ENCODE measurements around the gene SERTAD2. TPM values are rescaled to one million over a fixed set of nuclear protein-coding genes. Genes with fewer than 3 reads are reported as not detected.

The SERTAD2 gene
- total RNA-seq, 1 donor from 2014 or later: 42.2 TPM

DNA sequence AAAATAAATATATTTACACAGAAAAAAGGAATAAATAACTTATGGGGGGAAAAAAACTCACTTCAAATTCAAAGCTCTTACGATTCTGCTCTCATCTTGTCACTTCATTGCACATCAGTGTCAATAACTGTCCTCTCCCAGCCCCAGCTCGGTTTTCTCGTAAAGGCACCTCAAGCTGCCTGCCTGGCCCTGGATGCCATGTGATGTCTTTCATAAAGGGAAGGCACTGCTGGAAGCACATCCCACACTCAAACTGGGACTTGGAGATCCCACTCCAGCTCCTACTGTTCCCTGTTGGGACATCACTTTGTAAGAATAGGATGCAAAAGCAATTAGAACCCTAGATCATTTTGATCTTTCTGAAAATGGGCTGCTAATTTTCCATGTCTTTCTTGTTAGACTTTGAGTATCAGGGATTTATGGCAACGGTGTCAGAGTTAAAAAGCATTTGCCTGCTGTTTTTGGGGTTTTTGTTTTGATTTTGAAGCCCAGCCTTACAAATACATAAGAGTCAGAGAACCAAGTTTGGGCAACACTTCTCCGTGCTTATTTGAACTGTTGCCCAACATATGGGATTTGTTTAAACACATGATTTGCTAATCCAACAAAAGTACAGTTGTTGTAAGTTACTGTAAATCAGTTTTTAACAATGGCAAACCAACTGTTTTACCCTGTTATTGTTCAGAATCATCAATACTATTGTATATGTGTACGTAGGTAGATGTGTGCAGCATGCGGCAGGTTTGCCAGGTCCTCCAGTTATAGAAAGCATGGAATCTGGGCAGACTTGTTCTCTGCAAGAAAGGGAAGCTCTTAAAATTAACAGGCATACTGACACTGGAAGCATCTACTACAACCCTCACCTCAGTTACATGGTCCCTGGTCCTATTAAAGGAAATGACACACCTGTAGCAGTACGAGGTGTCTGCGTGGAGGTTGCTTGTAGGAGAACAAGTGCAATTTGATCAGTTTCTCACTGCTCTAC lies 20.6 kb downstream of the SERTAD2 start:
- no peaks in the 10 kb centered on the region for H3K27me3 Mint-ChIP-seq (ENCODE audit: low read depth, unreplicated experiment)
- Histone ChIP-seq H2AFZ (ENCODE audit: low read depth, low read length) (no peak overlapping the region), H3K27ac (ENCODE audit: low read depth, low read length) (no peak overlapping the region), H3K4me2 (ENCODE audit: low read length) (no peak overlapping the region), H3K4me3 (ENCODE audit: insufficient read depth, low read depth, low read length) (no peak overlapping the region), H3K9me3 (ENCODE audit: insufficient read depth, low read depth, low read length) (no peaks in the 10 kb centered on the region), H4K20me1 (ENCODE audit: insufficient read depth, low read length) (peaks cover 82% of the 10 kb centered on the region), H3K4me1 (ENCODE audit: insufficient read depth, low read length) (peaks cover 4% of the 10 kb centered on the region), H3K79me2 (ENCODE audit: insufficient read depth, low read length) (peaks cover 48% of the 10 kb centered on the region), H3K9ac (ENCODE audit: low read length) (no peak overlapping the region), H3K36me3 (ENCODE audit: insufficient read depth, low read length) (peaks cover 30% of the 10 kb centered on the region), H3K27me3 (ENCODE audit: insufficient read depth, low read length) (no peaks in the 10 kb centered on the region)
- no peaks in the 10 kb centered on the region for H3K9me3 Mint-ChIP-seq (ENCODE audit: unreplicated experiment)
- DNase-seq (ENCODE audit: low read depth): no peak
- H3K4me1 Mint-ChIP-seq (ENCODE audit: low read depth, unreplicated experiment): peaks cover 17% of the 10 kb centered on the region
- peaks cover 27% of the 10 kb centered on the region for H3K36me3 Mint-ChIP-seq (ENCODE audit: low read depth, unreplicated experiment)
- no peak overlapping the region for H3K4me3 Mint-ChIP-seq (ENCODE audit: unreplicated experiment)
- H3K27ac Mint-ChIP-seq (ENCODE audit: unreplicated experiment): no peak overlapping the region
- FAIRE-seq: no peak
- TF ChIP-seq, protein P1, sequence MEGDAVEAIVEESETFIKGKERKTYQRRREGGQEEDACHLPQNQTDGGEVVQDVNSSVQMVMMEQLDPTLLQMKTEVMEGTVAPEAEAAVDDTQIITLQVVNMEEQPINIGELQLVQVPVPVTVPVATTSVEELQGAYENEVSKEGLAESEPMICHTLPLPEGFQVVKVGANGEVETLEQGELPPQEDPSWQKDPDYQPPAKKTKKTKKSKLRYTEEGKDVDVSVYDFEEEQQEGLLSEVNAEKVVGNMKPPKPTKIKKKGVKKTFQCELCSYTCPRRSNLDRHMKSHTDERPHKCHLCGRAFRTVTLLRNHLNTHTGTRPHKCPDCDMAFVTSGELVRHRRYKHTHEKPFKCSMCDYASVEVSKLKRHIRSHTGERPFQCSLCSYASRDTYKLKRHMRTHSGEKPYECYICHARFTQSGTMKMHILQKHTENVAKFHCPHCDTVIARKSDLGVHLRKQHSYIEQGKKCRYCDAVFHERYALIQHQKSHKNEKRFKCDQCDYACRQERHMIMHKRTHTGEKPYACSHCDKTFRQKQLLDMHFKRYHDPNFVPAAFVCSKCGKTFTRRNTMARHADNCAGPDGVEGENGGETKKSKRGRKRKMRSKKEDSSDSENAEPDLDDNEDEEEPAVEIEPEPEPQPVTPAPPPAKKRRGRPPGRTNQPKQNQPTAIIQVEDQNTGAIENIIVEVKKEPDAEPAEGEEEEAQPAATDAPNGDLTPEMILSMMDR (IDR thresholded peaks at IDR 0.05; ENCODE audit: insufficient read depth, low read depth, low read length): no peak
- TF ChIP-seq EZH2 (IDR thresholded peaks at IDR 0.05; ENCODE audit: insufficient read depth, low read length): no peak

- no peaks in the 10 kb centered on the region for H3K27me3 Mint-ChIP-seq (ENCODE audit: low read depth, unreplicated experiment)
- no peak overlapping the region for H3K4me2 ChIP-seq (ENCODE audit: low read length)
- no peaks in the 10 kb centered on the region for H3K9me3 Mint-ChIP-seq (ENCODE audit: unreplicated experiment)
- H4K20me1 ChIP-seq (ENCODE audit: insufficient read depth, low read length): peaks cover 69% of the 10 kb centered on the region
- H3K27ac ChIP-seq (ENCODE audit: low read depth, low read length): no peak overlapping the region
- no peak overlapping the region for H3K9ac ChIP-seq (ENCODE audit: low read length)
- H2AFZ ChIP-seq (ENCODE audit: low read depth, low read length): no peak overlapping the region
- peaks cover 24% of the 10 kb centered on the region for H3K36me3 Mint-ChIP-seq (ENCODE audit: low read depth, unreplicated experiment)
- H3K79me2 ChIP-seq (ENCODE audit: insufficient read depth, low read length): peaks cover 35% of the 10 kb centered on the region
- FAIRE-seq (no peak), DNase-seq (ENCODE audit: low read depth) (no peak)
- no peaks in the 10 kb centered on the region for H3K9me3 ChIP-seq (ENCODE audit: insufficient read depth, low read depth, low read length)
- H3K27me3 ChIP-seq (ENCODE audit: insufficient read depth, low read length): no peaks in the 10 kb centered on the region
- no peak overlapping the region for H3K4me3 ChIP-seq (ENCODE audit: insufficient read depth, low read depth, low read length)
- no peak overlapping the region for H3K27ac Mint-ChIP-seq (ENCODE audit: unreplicated experiment)
- H3K4me1 ChIP-seq (ENCODE audit: insufficient read depth, low read length): no peaks in the 10 kb centered on the region
- TF ChIP-seq, protein P1 (IDR thresholded peaks at IDR 0.05; ENCODE audit: insufficient read depth, low read depth, low read length): no peak
- TF ChIP-seq EZH2 (IDR thresholded peaks at IDR 0.05; ENCODE audit: insufficient read depth, low read length): no peak
- peaks cover 4% of the 10 kb centered on the region for H3K4me1 Mint-ChIP-seq (ENCODE audit: low read depth, unreplicated experiment)
- H3K36me3 ChIP-seq (ENCODE audit: insufficient read depth, low read length): peaks cover 30% of the 10 kb centered on the region
- no peak overlapping the region for H3K4me3 Mint-ChIP-seq (ENCODE audit: unreplicated experiment)
These were observed 21.9 kb downstream of the SERTAD2 start for GRCh38 chr2:64631771-64632170.

DNA sequence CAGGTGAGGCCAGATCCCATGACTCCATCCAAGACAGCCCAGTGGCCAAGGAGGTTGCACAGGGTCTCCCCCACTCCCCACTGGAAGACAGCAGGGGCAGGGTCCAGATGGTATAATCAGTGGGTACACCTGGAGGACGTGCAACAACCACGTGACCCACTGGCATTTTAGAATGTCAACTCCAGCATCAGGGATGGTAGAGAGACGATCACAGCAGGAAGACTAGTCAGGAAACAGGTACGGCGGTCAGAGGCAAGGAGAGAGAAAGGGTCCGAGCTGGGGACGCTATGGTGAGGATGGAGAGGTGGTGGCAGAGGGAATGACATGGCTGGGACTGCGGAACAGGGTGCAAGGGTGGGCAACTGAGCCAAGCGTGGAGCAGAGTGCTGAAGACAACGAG lies 23.0 kb downstream of the SERTAD2 start:
- no peak for FAIRE-seq
- TF ChIP-seq, protein P1 (IDR thresholded peaks at IDR 0.05; ENCODE audit: insufficient read depth, low read depth, low read length): no peak
- TF ChIP-seq EZH2 (IDR thresholded peaks at IDR 0.05; ENCODE audit: insufficient read depth, low read length): no peak
- no peak overlapping the region for H3K27ac ChIP-seq (ENCODE audit: low read depth, low read length)
- H3K4me2 ChIP-seq (ENCODE audit: low read length): no peak overlapping the region
- no peaks in the 10 kb centered on the region for H3K9me3 ChIP-seq (ENCODE audit: insufficient read depth, low read depth, low read length)
- H3K4me3 Mint-ChIP-seq (ENCODE audit: unreplicated experiment): peak overlapping the region; percentile 2
- no peaks in the 10 kb centered on the region for H3K27me3 Mint-ChIP-seq (ENCODE audit: low read depth, unreplicated experiment)
- H3K36me3 Mint-ChIP-seq (ENCODE audit: low read depth, unreplicated experiment): peaks cover 21% of the 10 kb centered on the region
- no peaks in the 10 kb centered on the region for H3K27me3 ChIP-seq (ENCODE audit: insufficient read depth, low read length)
- no peak overlapping the region for H3K4me3 ChIP-seq (ENCODE audit: insufficient read depth, low read depth, low read length)
- H2AFZ ChIP-seq (ENCODE audit: low read depth, low read length): no peak overlapping the region
- DNase-seq (ENCODE audit: low read depth): no peak
- no peaks in the 10 kb centered on the region for H3K4me1 ChIP-seq (ENCODE audit: insufficient read depth, low read length)
- H3K4me1 Mint-ChIP-seq (ENCODE audit: low read depth, unreplicated experiment): peaks cover 2% of the 10 kb centered on the region
- H3K9ac ChIP-seq (ENCODE audit: low read length): no peak overlapping the region
- H4K20me1 ChIP-seq (ENCODE audit: insufficient read depth, low read length): peaks cover 59% of the 10 kb centered on the region
- H3K36me3 ChIP-seq (ENCODE audit: insufficient read depth, low read length): peaks cover 26% of the 10 kb centered on the region
- H3K9me3 Mint-ChIP-seq (ENCODE audit: unreplicated experiment): no peaks in the 10 kb centered on the region
- peaks cover 24% of the 10 kb centered on the region for H3K79me2 ChIP-seq (ENCODE audit: insufficient read depth, low read length)
- H3K27ac Mint-ChIP-seq (ENCODE audit: unreplicated experiment): no peak overlapping the region

Data from astrocyte (in vitro differentiated cells and primary cell).